Mucosa of descending colon (tissue), 3 donors: ENCODE measurements around the gene ZNF608. TPM values are rescaled to one million over a fixed set of nuclear protein-coding genes. Genes with fewer than 3 reads are reported as not detected.

Experiments
- ATAC-seq: fragments of 200-7000 bp; cut with Tn5 transposase; one replicate; pipeline ENCODE4 v1.9.1; 2020; ENCODE audit warnings: mild to moderate bottlenecking, moderate library complexity
- DNase-seq, 3 donors: peaks; one replicate each; pipeline ENCODE4 v3.0.0-alpha.2; 2020
- H3K36me3 ChIP-seq: fragments of 200-600 bp; one replicate; pipeline ENCODE4 v1.8.0; 2021; ENCODE audit warnings: low read depth, mild to moderate bottlenecking
- H3K4me1 ChIP-seq: fragments of 200-600 bp; one replicate; pipeline ENCODE4 v1.8.0; 2021; ENCODE audit warnings: low read depth, mild to moderate bottlenecking
- H3K4me3 ChIP-seq: fragments of 200-600 bp; one replicate; pipeline ENCODE4 v1.8.0; 2021; ENCODE audit warnings: mild to moderate bottlenecking
- H3K9me3 ChIP-seq: fragments of 200-600 bp; one replicate; pipeline ENCODE4 v1.8.0; 2021; ENCODE audit warnings: mild to moderate bottlenecking
- CTCF ChIP-seq: fragments of 200-600 bp; IDR thresholded peaks from one replicate; pipeline ENCODE4 v1.8.0; 2022; ENCODE audit warnings: antibody characterized with exemption, mild to moderate bottlenecking
- intact Hi-C, 2 donors: fragments of 100-400 bp; cut with DNase I in 1 of 2; cut with micrococcal nuclease in 1 of 2; formaldehyde crosslinking; loops; one replicate each; pipeline versions ENCODE4 v1.11.0 to v1.11.1; 2022; cut with DNase I, micrococcal nuclease
- total RNA-seq, 3 donors: library from RNA; stranded (reverse); fragmentation: NEBNext Ultra II Directional in 2 of 3; extraction: Animal tissue kit (Norgen Biotek cat#: 25700) in 2 of 3; gene quantifications; one replicate each; pipeline versions ENCODE4 v1.2.1 to v1.2.4, GENCODE V29; 2021 to 2023
- donor health status: DM: no; HTN: no; CAD: no; lungs with moderate emphysema.
- donor health status: DM: no; HTN: no; CAD: no.
- donor health status: DM: no; HTN: yes; CAD: no.

The ZNF608 gene
- total RNA-seq, 3 donors from 2014 or later: 19.7 to 32.3 (median 27.2) TPM

- intact Hi-C loops: no loop called here
- Histone ChIP-seq H3K36me3 (no peaks in the 10 kb centered on the region), H3K9me3 (no peaks in the 10 kb centered on the region), H3K4me3 (no peak overlapping the region), H3K4me1 (no peaks in the 10 kb centered on the region)
- ATAC-seq (no peak), DNase-seq (no peak)
- TF ChIP-seq CTCF: no peak
These were observed 27.2 kb upstream of the ZNF608 start for GRCh38 chr5:124773315-124774311.

- DNase-seq (no peak), ATAC-seq (no peak)
- Histone ChIP-seq H3K4me1 (no peaks in the 10 kb centered on the region), H3K36me3 (no peaks in the 10 kb centered on the region), H3K4me3 (no peak overlapping the region), H3K9me3 (no peaks in the 10 kb centered on the region)
- no peak for TF ChIP-seq CTCF
- intact Hi-C loops: no loop called here
These were observed 26.2 kb upstream of the ZNF608 start for GRCh38 chr5:124772457-124773200.

- H3K9me3 ChIP-seq: no peaks in the 10 kb centered on the region
- no peaks in the 10 kb centered on the region for H3K36me3 ChIP-seq
- DNase-seq (no peak), ATAC-seq (no peak)
- no peaks in the 10 kb centered on the region for H3K4me1 ChIP-seq
- H3K4me3 ChIP-seq: no peak overlapping the region
- intact Hi-C loops: no loop called here
- TF ChIP-seq CTCF: no peak
These were observed 25.3 kb upstream of the ZNF608 start for GRCh38 chr5:124771761-124772160.

GRCh38 chr5:124764992-124765611 lies 18.7 kb upstream of the ZNF608 start:
- no peak for TF ChIP-seq CTCF
- Histone ChIP-seq H3K36me3 (no peaks in the 10 kb centered on the region), H3K4me3 (no peak overlapping the region), H3K4me1 (no peaks in the 10 kb centered on the region), H3K9me3 (no peaks in the 10 kb centered on the region)
- intact Hi-C loops: no loop called here
- DNase-seq: no peak
- ATAC-seq: no peak

- no peak for ATAC-seq
- no peak for DNase-seq
- Histone ChIP-seq H3K9me3 (no peaks in the 10 kb centered on the region), H3K4me3 (no peak overlapping the region), H3K36me3 (no peaks in the 10 kb centered on the region), H3K4me1 (no peaks in the 10 kb centered on the region)
- no peak for TF ChIP-seq CTCF
- intact Hi-C loops: no loop called here
These were observed 18.1 kb upstream of the ZNF608 start for GRCh38 chr5:124764585-124764984.
